HG02763 (cell line): ENCODE results near the gene SSTR4.

Experiments
- ATAC-seq: cut with Tn5 transposase; IDR thresholded peaks from one replicate; pipeline ENCODE4 v1.9.1; 2021; ENCODE audit warnings: mild to moderate bottlenecking, moderate library complexity; ENCODE audit not compliant: unreplicated experiment

SSTR4 gene

GRCh38 chr20:23063168-23063567, 28.1 kb downstream of the SSTR4 start:
- ATAC-seq, result no peak

DNA sequence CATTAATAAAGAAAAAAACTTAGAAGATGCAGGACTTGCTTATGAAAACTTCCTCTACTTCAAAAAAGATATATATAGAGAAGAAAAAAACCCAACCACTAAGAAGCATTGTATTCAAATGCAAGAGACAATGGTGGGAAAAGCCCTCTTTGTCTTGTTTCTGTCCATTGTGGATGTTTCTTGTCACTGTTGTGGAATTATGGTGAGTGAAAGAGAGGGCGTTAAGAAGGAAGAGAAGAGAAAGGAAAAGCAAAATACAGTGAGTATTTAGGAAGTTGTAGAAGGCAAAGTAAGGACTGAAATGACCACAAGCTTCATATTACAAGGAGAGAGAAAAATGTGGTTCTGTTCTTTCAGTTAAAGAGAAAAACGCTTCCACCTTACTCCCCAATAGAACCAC, 28.5 kb downstream of the SSTR4 start:
- no peak for ATAC-seq

DNA sequence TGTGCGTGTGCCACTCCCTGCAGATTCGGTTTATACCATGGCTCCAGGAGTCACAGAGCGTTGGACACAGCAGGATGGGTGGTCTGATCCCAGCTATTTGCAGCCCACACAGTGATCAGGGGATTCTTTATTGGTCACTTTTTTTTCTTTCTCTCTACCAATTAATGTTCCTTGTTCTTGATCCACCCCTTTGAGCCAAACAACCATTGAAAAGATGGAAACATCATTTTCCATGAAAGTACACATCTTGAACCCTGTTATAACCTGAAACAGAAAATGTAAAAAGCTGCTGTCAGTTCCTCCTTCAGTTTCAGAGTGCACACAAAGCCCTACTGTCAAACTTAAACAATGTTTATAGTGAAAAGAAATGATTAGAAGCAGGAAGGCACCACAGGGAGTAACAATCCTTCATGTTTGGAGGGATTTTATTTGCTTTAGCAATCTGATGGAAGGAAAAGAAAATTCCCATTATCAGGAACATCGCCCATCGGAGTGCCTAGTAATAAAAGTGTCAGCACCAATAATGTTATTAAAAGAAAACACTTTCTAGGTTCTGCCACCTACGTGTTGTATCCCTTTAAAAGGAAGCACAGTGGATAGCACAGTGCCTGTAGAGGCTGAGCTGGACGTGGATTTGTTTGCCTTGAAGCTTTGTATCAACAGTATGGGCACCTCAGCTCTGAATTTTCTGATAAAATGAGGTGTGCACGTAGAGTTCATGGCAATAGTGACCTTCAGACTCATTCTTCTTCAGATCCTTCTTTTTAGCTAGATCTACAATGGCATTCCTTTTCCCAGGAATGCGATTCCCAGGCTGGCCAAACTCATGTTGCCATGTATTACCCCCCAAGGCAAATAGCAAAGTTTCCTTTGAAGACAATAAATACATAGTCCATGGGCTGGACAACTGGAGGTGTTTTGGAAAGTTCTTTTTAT, 30.4 kb downstream of the SSTR4 start:
- no peak for ATAC-seq

DNA sequence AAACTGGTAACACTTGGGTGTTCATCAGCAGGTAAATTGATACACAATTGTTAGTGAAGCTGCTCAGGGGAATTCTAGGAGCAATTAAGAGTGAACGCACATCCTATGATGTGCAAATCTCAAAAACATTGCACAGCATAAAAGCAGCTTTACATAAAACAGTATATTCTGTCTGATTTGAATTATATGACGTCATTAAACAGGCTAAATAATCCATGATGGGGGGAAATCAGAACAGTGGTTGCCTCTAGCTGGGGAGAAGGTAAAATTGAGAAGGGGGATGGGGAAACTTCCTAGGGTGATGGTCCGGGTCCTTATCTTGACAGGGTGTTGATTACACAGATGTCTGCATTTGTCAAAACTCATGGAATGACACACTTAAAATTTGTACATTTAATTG, 31.7 kb downstream of the SSTR4 start:
- ATAC-seq, result no peak

DNA sequence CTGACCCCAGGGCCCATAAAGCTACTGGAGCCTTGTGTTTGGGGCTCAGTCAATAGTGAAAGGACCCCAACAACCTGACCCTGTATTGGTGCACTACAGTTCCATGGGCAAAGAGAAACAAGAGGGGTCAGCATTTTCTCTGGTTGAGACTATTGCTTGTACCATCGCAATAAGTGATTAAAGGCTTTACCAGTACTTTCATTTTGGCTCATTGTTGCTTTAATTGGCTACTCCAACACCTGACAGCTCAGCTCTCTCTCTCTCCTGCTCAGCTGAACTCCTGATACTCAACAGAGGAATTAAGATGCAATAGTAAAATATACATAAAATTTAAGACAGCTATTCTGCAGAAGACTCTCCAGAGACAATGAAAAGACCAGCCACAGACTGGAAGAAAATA, 33.2 kb downstream of the SSTR4 start:
- ATAC-seq, result no peak

GRCh38 chr20:23069108-23069507, 34.0 kb downstream of the SSTR4 start:
- ATAC-seq, result no peak

DNA sequence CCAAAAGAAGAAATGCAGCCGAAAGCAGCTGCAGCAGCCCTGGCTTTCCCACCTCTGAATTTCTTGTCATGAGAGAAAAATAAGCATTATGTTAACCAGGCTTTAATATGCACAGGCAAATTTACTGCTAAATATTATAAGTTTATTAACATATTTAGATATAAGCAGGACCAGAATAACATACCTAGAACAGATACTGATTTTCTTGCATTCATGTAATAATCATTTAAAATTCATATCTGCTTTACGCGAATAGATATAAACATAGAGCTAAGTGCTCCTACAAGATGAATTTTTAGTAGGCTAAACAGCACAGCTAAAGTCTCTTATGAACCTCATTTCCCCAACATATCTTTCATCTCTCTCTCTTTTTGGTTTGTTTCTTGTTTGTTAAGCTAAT, 36.3 kb downstream of the SSTR4 start:
- no peak for ATAC-seq

GRCh38 chr20:23071996-23072395, 36.9 kb downstream of the SSTR4 start:
- ATAC-seq, result no peak

DNA sequence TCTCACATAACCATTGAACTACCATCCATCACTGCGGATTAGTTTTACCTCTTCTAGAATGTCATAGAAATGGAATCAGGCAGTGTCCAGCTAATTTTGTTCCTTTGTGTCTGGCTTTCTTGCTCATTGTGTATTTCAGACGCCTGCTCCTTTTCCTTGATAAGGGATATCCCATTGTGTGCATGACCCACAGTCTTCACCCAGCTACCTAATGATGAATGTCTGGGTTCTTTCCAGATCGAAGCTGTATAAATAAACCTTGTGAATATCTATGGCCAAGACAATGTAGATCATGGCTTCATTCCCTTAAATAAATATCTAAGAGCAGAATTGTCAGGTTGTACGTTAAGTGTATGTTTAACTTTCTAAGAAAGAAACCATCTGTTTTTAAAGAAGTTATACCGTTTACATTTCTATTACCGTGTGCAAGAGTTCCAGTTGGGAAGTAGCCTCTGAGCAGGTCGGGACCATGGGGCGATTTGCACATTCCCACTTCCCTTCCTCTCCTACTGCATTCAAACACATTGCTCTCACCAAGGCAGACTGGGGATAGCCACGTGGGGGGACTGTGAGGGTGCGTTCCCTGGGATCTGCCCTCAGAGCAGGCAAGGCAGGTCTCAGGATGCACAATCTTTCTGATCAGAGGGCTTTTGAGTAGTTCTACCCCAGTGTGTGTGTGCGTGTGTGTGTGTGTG, 37.9 kb downstream of the SSTR4 start:
- no peak for ATAC-seq

- no peak for ATAC-seq
These were observed 38.9 kb downstream of the SSTR4 start for GRCh38 chr20:23074052-23074451.

- ATAC-seq, result no peak
These were observed 42.2 kb downstream of the SSTR4 start for GRCh38 chr20:23077277-23077676.

DNA sequence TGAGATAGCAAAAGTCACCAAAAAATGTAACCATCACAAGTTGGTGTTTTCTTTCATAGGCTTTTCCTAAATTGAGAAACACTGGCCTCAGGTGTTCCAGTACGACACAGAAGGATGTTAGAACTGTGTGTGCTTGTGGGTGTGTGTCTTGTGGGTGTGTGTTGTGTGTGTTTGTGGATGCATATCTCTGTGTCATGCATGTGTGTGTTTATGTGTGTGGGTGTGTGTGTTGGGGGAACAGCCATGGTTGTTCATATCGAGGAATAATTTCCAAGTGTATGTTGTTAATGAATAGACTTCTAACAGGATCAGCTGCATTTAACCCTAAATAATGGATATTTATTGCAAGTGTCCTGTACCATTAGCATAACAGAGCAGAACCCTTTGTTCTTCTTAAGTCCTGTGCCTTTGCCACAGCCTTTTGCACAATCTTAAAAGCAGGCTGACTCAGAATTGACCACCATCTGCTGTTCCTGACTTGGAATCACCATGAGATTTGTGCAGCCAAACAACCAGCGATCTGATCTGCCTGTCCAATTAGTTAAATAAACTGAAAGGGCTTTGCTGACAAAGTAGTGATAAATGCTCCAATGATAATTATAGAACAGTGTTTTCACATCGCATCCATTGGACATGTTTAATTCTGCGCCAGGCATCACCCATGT, 43.4 kb downstream of the SSTR4 start:
- ATAC-seq, result no peak

GRCh38 chr20:23079016-23079351, 43.9 kb downstream of the SSTR4 start:
- no peak for ATAC-seq

GRCh38 chr20:23079926-23080325, 44.8 kb downstream of the SSTR4 start:
- no peak for ATAC-seq

DNA sequence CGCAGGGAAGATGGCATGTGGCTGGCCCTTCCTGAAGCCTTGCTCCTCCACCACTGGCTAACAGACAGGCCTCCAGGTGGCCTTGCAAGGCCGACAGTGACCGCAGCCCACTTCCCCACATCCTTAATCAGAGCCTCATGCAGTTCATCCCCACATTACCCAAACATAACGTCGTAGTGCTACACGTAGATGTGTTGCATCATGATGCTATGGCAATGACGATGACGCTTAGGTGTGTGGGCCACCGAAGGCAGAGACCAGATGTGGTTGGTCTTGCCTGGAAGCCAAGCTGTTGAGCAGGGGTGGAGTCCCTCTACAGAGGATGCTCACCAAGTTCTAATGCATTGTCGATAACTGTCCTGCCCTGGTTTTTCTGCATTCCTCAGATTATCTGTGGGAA, 45.4 kb downstream of the SSTR4 start:
- no peak for ATAC-seq

- ATAC-seq, result no peak
These were observed 46.2 kb downstream of the SSTR4 start for GRCh38 chr20:23081263-23081819.

GRCh38 chr20:23082846-23083552, 47.9 kb downstream of the SSTR4 start:
- no peak for ATAC-seq

DNA sequence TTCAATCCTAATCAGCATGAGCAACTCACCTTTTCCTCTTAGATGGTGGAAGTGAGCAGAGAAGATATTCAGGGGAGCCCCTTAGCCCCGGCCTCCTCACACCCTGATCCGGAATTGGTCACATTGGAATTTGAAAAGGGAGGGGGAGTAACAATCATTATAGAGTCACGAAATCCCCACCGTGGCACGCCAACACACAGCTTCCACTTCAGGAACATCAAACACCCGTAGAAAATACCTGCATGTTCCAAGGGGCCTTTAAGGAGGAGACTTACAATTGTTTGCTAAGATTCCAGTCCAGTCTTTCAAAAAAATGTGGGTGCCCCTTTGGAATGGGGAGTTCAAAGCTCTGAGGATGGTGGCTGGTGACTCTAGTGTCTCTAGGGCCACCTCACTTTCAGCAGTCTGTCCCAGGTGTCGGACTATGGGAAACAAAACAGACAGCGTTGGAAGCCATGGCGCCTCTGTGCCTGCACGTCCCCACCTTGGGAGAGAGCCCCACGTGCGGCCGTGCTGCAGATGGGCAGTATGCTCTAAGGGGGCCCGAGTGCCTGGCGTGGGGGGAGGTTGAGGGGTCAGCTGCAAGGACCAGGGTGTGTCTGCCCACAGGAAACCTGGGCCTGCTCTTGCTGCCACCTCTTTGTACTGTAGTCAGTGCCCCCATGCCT, 48.6 kb downstream of the SSTR4 start:
- no peak for ATAC-seq

DNA sequence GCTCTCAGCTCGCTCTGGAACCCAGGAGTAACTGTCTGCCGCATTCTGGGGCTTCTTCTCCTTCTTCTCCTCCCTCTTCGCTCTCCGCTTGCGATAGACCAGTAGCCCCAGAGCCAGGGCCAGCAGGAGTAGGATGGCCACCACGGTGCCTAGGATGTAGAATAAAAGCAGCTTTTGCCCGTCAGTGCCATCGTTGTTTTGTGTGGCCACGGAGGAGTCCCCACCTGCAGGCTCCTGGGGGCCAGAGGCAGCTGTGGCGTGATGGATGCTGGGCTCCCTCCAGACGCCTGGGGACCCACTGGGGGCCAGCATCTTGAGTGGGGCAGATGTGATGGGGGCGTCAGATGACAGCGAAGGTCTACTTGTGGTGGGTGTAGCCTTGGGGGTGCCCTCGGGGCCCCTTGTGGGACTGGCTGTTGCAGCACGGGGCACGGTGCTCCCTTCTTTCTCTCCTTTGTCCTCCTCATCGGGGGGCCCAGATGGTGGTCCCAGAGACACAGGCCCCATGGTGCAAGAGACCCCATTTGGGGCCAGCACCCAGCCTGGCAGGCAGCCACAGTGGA, 49.3 kb downstream of the SSTR4 start:
- no peak for ATAC-seq

GRCh38 chr20:23084845-23085365, 49.8 kb downstream of the SSTR4 start:
- ATAC-seq, result no peak
